NCI-H187 treated with DMSO at 0.1 percent for 48 hours (cell line): ENCODE measurements around the gene HHAT.

Experiments used
- DNase-seq: peaks from one replicate; lab custom pipeline; 2025; lab: John Stamatoyannopoulos, UW

The HHAT gene

GRCh38 chr1:210600421-210601159, 271.9 kb downstream of the HHAT start:
- no peak for DNase-seq

- DNase-seq, result no peak
Measured at GRCh38 chr1:210603123-210603522, 274.4 kb downstream of the HHAT start.

GRCh38 chr1:210605099-210605498, 276.4 kb downstream of the HHAT start:
- DNase-seq, result no peak

GRCh38 chr1:210607361-210607760, 278.7 kb downstream of the HHAT start:
- no peak for DNase-seq

GRCh38 chr1:210608767-210609166, 280.1 kb downstream of the HHAT start:
- DNase-seq, result no peak

- DNase-seq, result no peak
Measured at GRCh38 chr1:210616356-210616755, 287.7 kb downstream of the HHAT start.

- DNase-seq, result no peak
Measured at GRCh38 chr1:210617293-210617692, 288.6 kb downstream of the HHAT start.

GRCh38 chr1:210618369-210618768, 289.7 kb downstream of the HHAT start:
- DNase-seq, result no peak

- DNase-seq, result no peak
Measured at GRCh38 chr1:210620867-210621488, 292.3 kb downstream of the HHAT start.

GRCh38 chr1:210621712-210622111, 293.0 kb downstream of the HHAT start:
- no peak for DNase-seq

GRCh38 chr1:210624722-210625121, 296.0 kb downstream of the HHAT start:
- DNase-seq, result no peak

- no peak for DNase-seq
Measured at GRCh38 chr1:210625715-210626114, 297.0 kb downstream of the HHAT start.

- no peak for DNase-seq
Measured at GRCh38 chr1:210626341-210626740, 297.6 kb downstream of the HHAT start.

- DNase-seq, result no peak
Measured at GRCh38 chr1:210627755-210628154, 299.1 kb downstream of the HHAT start.

- no peak for DNase-seq
Measured at GRCh38 chr1:210629276-210629675, 300.6 kb downstream of the HHAT start.

- DNase-seq, result no peak
Measured at GRCh38 chr1:210631399-210631798, 302.7 kb downstream of the HHAT start.

- no peak for DNase-seq
Measured at GRCh38 chr1:210633140-210633539, 304.4 kb downstream of the HHAT start.

GRCh38 chr1:210633636-210634035, 304.9 kb downstream of the HHAT start:
- DNase-seq, result no peak

GRCh38 chr1:210635108-210635507, 306.4 kb downstream of the HHAT start:
- DNase-seq, result no peak

GRCh38 chr1:210641582-210641981, 312.9 kb downstream of the HHAT start:
- DNase-seq, result no peak

- no peak for DNase-seq
Measured at GRCh38 chr1:210645582-210646257, 317.0 kb downstream of the HHAT start.

GRCh38 chr1:210646258-210646616, 317.5 kb downstream of the HHAT start:
- DNase-seq, result no peak
